Effector memory CD8-positive, alpha-beta T cell (primary cell): ENCODE results near the gene CCL17.
A peak's percentile ranks its signal among the peaks of the same experiment; 100 is the strongest.

ENCODE experiments used
- ATAC-seq: fragments of 150-1000 bp; cut with Tn5 transposase; replicated peaks from 2 replicates; pipeline ENCODE4 v1.10.0; 2021; ENCODE audit warnings: mild to moderate bottlenecking, moderate library complexity
- DNase-seq, 3 experiments: peaks; one replicate each; pipeline ENCODE4 v3.0.0; 2021
- H3K27ac Mint-ChIP-seq, 2 donors: one replicate each; pipeline ENCODE4 v1.8.0; 2022; ENCODE audit warnings: mild to moderate bottlenecking in 2 of 2, mixed read lengths in 2 of 2, moderate library complexity in 2 of 2
- H3K27me3 Mint-ChIP-seq, 2 donors: one replicate each; pipeline ENCODE4 v1.8.0; 2022; ENCODE audit warnings: mixed read lengths in 2 of 2
- H3K36me3 Mint-ChIP-seq: one replicate; pipeline ENCODE4 v1.8.0; 2022; ENCODE audit warnings: mild to moderate bottlenecking, moderate library complexity, mixed read lengths; ENCODE audit not compliant: insufficient read depth
- H3K4me1 Mint-ChIP-seq, 2 donors: one replicate each; pipeline ENCODE4 v1.8.0; 2022; ENCODE audit warnings: low read depth in 2 of 2, mixed read lengths in 2 of 2
- H3K4me3 Mint-ChIP-seq, 2 donors: one replicate each; pipeline ENCODE4 v1.8.0; 2022; ENCODE audit warnings: mild to moderate bottlenecking in 2 of 2, mixed read lengths in 2 of 2, moderate library complexity in 2 of 2
- H3K9me3 Mint-ChIP-seq, 2 donors: one replicate each; pipeline ENCODE4 v1.8.0; 2022; ENCODE audit warnings: mixed read lengths in 2 of 2
- total RNA-seq, 9 experiments: gene quantifications; one replicate each; lab custom pipeline; 2026; lab: John Stamatoyannopoulos, UW

Gene CCL17
- 0 to 0.59 (median 0) reads per million in 9 experiments for total RNA-seq

- DNase-seq (no peak), ATAC-seq (no peak)
- Mint-ChIP-seq H3K9me3 (no peaks in the 10 kb centered on the region), H3K4me1 (no peaks in the 10 kb centered on the region), H3K27ac (no peak within 1 kb of the TSS), H3K27me3 (no peaks in the 10 kb centered on the region), H3K36me3 (no peaks in the 10 kb centered on the region), H3K4me3 (no peak within 1 kb of the TSS)
Measured at GRCh38 chr16:57403965-57404817, at the start of gene CCL17. Gene CCL17 (plus strand): TSS chr16:57404767. CDS start chr16:57413933, 9,166 bp downstream.

DNA sequence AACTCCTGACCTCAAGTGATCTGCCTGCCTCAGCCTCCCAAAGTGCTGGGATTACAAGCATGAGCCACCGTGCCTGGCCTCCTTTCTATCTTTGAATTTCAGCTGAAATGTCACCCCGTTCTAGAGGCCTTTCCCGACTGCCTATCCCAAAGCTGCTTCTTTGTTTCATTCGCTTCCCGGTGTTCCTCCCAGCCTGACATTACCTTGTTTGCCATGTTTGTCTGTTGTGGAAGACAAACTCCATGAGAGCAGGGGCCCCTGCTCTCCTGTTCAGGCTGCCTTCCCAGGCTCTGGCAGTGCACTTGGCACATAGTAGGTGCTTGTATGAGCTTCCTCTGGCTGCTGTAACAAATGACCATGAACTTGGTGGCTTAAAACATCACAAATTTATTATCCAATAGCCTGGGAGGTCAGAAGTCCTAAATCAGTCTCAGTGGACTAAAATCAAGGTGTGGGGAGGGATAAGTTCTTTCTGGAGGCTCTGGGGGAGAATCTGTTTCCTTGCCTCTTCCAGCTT is 48.6 kb upstream of the CCL17 start:
- Mint-ChIP-seq H3K36me3 (peaks cover 2% of the 10 kb centered on the region), H3K4me3 (no peak overlapping the region), H3K4me1 (peaks cover 0 to 3% of the 10 kb centered on the region in 2 donors), H3K27me3 (peaks cover 10 to 26% of the 10 kb centered on the region in 2 donors), H3K9me3 (no peaks in the 10 kb centered on the region), H3K27ac (peak overlapping the region in 1 of 2 donors; percentile 55)
- ATAC-seq (no peak), DNase-seq (no peak)

GRCh38 chr16:57356547-57356946 is 48.0 kb upstream of the CCL17 start:
- ATAC-seq: no peak
- H3K4me3 Mint-ChIP-seq: no peak overlapping the region
- no peak overlapping the region for H3K27ac Mint-ChIP-seq
- H3K27me3 Mint-ChIP-seq: peaks cover 10 to 23% of the 10 kb centered on the region in 2 donors
- H3K36me3 Mint-ChIP-seq: peaks cover 2% of the 10 kb centered on the region
- no peak for DNase-seq
- no peaks in the 10 kb centered on the region for H3K9me3 Mint-ChIP-seq
- H3K4me1 Mint-ChIP-seq: peaks cover 0 to 3% of the 10 kb centered on the region in 2 donors

DNA sequence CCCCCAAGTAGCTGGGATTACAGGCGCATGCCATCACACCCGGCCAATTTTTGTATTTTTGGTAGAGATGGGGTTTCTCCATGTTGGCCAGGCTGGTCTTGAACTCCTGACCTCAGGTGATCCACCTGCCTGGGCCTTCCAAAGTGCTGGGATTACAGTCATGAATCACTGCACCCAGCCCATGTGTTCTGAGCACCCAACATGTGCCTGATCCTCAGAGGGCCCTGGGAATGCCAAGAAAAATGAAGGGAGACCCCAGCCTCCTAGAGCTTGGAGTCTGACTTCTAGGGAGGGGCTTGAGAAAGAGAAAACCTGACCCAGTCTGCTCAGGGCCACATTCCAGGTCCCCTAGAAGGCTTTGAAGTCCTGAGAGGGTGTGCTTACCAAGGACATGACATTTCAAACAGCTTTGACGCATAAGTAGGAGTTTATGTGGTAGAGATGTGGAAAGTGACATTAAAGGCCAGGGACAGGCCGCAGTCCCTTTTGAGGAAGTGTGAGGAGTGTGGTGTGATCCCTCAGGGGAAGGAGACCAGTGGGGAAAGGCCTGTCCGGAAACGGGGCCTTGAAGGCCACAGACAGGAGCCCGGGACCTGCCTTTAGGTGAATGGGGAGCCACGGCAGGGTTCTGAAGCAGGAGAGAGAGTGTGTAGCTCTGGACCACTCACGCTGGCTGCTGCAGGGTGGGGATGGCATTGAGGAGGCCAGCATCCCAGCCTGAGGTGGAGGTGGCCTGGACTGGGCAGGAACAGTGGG is 47.1 kb upstream of the CCL17 start:
- Mint-ChIP-seq H3K36me3 (peaks cover 2% of the 10 kb centered on the region), H3K4me3 (no peak overlapping the region), H3K27ac (no peak overlapping the region), H3K4me1 (peaks cover 0 to 3% of the 10 kb centered on the region in 2 donors), H3K9me3 (no peaks in the 10 kb centered on the region), H3K27me3 (peaks cover 5 to 14% of the 10 kb centered on the region in 2 donors)
- ATAC-seq: no peak
- DNase-seq: no peak

GRCh38 chr16:57358086-57358420 is 46.5 kb upstream of the CCL17 start:
- ATAC-seq: no peak
- H3K4me3 Mint-ChIP-seq: no peak overlapping the region
- H3K27ac Mint-ChIP-seq: no peak overlapping the region
- peaks cover 0 to 3% of the 10 kb centered on the region in 2 donors for H3K4me1 Mint-ChIP-seq
- peaks cover 5 to 9% of the 10 kb centered on the region in 2 donors for H3K27me3 Mint-ChIP-seq
- peaks cover 2% of the 10 kb centered on the region for H3K36me3 Mint-ChIP-seq
- H3K9me3 Mint-ChIP-seq: no peaks in the 10 kb centered on the region
- no peak for DNase-seq

- Mint-ChIP-seq H3K27me3 (peaks cover 6 to 14% of the 10 kb centered on the region in 2 donors), H3K36me3 (peaks cover 2% of the 10 kb centered on the region), H3K27ac (no peak within 1 kb of the TSS), H3K4me1 (peaks cover 0 to 3% of the 10 kb centered on the region in 2 donors), H3K4me3 (no peak within 1 kb of the TSS), H3K9me3 (no peaks in the 10 kb centered on the region)
- DNase-seq (no peak), ATAC-seq (no peak)
Measured at GRCh38 chr16:57358527-57359095, 46.0 kb upstream of the CCL17 start, which contains the start of gene CCL22. Gene CCL22 (plus strand): TSS chr16:57358783. CDS start chr16:57358817, 34 bp downstream.

DNA sequence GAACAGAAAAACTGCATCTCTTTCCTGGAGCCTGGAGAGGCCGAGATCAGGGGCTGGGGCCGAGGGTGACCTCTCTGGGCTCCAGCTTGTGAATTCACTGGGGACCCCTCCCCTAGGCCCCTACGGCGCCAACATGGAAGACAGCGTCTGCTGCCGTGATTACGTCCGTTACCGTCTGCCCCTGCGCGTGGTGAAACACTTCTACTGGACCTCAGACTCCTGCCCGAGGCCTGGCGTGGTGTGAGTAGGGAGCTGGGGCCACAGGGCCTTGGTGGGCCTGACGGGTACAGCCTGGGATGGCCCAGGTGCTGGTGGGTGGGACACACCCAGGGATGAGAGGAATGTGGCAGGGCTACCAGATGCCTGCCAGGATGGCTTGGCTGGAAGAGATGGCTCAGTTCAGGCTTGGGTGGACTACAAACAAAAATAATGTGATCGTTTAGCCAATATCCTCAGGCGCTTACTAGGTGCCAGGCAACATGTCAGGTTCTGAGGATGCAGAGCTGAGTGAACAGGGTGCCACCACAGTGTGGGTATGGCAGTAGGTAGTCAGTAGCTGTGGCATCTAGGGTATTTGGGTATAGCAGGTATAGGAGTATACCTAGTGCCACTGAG is 44.1 kb upstream of the CCL17 start:
- DNase-seq: no peak
- no peaks in the 10 kb centered on the region for H3K9me3 Mint-ChIP-seq
- no peak for ATAC-seq
- H3K36me3 Mint-ChIP-seq: peaks cover 2% of the 10 kb centered on the region
- peaks cover 20 to 33% of the 10 kb centered on the region in 2 donors for H3K27me3 Mint-ChIP-seq
- no peak overlapping the region for H3K27ac Mint-ChIP-seq
- H3K4me1 Mint-ChIP-seq: peaks cover 0 to 3% of the 10 kb centered on the region in 2 donors
- H3K4me3 Mint-ChIP-seq: no peak overlapping the region

GRCh38 chr16:57361404-57361803 is 43.2 kb upstream of the CCL17 start:
- H3K4me1 Mint-ChIP-seq: peaks cover 0 to 3% of the 10 kb centered on the region in 2 donors
- ATAC-seq: no peak
- H3K36me3 Mint-ChIP-seq: no peaks in the 10 kb centered on the region
- H3K4me3 Mint-ChIP-seq: no peak overlapping the region
- no peak for DNase-seq
- peaks cover 18 to 36% of the 10 kb centered on the region in 2 donors for H3K27me3 Mint-ChIP-seq
- H3K27ac Mint-ChIP-seq: no peak overlapping the region
- no peaks in the 10 kb centered on the region for H3K9me3 Mint-ChIP-seq

DNA sequence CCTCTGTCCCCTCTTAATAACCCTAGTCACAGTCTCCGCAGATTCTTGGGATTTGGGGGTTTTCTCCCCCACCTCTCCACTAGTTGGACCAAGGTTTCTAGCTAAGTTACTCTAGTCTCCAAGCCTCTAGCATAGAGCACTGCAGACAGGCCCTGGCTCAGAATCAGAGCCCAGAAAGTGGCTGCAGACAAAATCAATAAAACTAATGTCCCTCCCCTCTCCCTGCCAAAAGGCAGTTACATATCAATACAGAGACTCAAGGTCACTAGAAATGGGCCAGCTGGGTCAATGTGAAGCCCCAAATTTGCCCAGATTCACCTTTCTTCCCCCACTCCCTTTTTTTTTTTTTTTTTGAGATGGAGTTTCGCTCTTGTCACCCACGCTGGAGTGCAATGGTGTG is 40.4 kb upstream of the CCL17 start:
- H3K27me3 Mint-ChIP-seq: peaks cover 28 to 60% of the 10 kb centered on the region in 2 donors
- no peak overlapping the region for H3K4me3 Mint-ChIP-seq
- H3K4me1 Mint-ChIP-seq: no peaks in the 10 kb centered on the region
- H3K36me3 Mint-ChIP-seq: peaks cover 3% of the 10 kb centered on the region
- ATAC-seq (no peak), DNase-seq (no peak)
- H3K9me3 Mint-ChIP-seq: no peaks in the 10 kb centered on the region
- H3K27ac Mint-ChIP-seq: peak overlapping the region in 1 of 2 donors; percentile 11

DNA sequence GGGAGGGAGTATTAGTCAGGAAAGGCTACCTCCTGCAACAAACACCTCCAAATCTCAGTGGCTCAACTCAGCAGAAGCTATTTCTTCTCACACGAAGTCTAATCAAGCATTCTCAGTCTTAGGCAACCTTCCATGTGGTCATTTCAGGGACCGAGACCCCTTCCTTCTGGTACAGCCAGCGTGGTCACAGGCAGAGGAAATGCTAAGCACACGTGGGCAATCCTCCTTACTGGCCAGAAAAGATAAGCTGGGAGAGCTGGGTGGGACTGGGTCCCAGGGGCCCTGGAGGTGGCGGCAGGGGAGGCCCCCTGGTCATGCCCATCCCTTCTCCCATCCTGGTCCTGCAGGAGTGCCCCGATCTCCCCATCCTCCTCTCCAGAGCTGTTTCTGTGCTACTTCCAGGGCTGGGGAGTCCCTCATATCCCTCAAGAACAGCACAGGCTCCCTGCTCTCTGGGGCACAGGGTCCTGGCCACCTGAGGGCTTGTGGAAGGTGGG is 38.0 kb upstream of the CCL17 start:
- Mint-ChIP-seq H3K4me3 (no peak overlapping the region), H3K27me3 (peaks cover 28 to 76% of the 10 kb centered on the region in 2 donors), H3K36me3 (peaks cover 3% of the 10 kb centered on the region), H3K27ac (no peak overlapping the region), H3K4me1 (no peaks in the 10 kb centered on the region), H3K9me3 (no peaks in the 10 kb centered on the region)
- no peak for ATAC-seq
- no peak for DNase-seq

- no peak overlapping the region for H3K4me3 Mint-ChIP-seq
- H3K27ac Mint-ChIP-seq: peak overlapping the region in 1 of 2 donors; percentile 54
- peaks cover 28 to 79% of the 10 kb centered on the region in 2 donors for H3K27me3 Mint-ChIP-seq
- H3K9me3 Mint-ChIP-seq: no peaks in the 10 kb centered on the region
- no peak for ATAC-seq
- H3K36me3 Mint-ChIP-seq: peaks cover 3% of the 10 kb centered on the region
- no peak for DNase-seq
- H3K4me1 Mint-ChIP-seq: no peaks in the 10 kb centered on the region
Measured at GRCh38 chr16:57367116-57367752, 37.3 kb upstream of the CCL17 start.

DNA sequence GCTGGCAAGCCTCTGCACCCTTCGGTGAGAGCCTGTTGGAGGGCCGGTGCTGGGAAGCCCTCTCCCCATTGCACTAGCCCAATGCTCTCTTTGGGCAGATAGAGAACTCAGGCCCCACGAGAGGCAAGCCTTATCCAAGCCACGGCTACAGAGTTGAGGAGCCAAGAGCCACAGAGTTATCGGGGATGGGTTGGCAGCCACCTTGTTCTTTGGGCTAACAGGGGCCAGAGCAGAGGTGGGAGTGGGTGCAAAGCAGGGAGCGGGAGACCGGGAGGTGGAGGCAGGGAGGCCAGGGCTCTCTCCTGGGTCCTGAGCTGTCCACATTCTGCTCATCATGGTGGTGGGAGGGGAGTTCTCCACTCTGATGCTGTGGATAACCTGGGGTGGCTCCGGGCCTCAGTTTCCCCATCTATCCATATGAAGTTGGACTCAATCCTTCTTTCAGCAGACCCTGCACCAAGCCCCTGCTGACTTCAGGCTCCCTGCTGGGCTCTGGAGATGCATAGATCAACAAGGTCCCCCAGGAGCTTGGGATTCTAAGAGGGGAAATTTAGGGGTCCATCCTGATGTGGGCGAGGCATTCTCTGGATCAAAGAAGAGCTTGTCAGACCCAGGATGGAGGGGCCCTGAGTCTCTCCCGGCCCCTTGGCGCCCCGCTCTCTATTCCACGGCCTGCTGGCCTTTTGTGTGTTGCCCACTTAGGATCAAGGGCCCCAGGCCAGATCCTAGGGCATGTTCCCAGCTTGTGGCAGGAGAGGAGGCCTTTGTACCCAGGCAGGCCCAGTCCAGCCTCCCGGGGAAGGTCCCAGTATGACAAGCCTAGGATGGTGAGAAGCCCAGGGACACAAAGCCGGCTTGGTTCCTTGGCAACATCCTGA is 32.8 kb upstream of the CCL17 start:
- DNase-seq (no peak), ATAC-seq (no peak)
- Mint-ChIP-seq H3K4me3 (no peak overlapping the region), H3K9me3 (no peaks in the 10 kb centered on the region), H3K36me3 (peaks cover 3% of the 10 kb centered on the region), H3K27me3 (peaks cover 13 to 61% of the 10 kb centered on the region in 2 donors), H3K4me1 (no peaks in the 10 kb centered on the region), H3K27ac (no peak overlapping the region)
